IMR-90 (cell line): Measurements from ENCODE around the gene TIAM1. TPM values are rescaled to one million over a fixed set of nuclear protein-coding genes. Genes with fewer than 3 reads are reported as not detected.

ENCODE experiments used
- ATAC-seq: fragments of 200-7000 bp; cut with Tn5 transposase; 2 replicates; pipeline ENCODE4 v1.9.1; 2020; ENCODE audit warnings: low read depth, mild to moderate bottlenecking, moderate library complexity
- BruUV-seq: library from RNA; stranded (reverse); fragments of 400-500 nt; replicated peaks from 2 replicates; lab custom pipeline; 2021; lab: Mats Ljungman, UMichigan
- CTCF ChIA-PET: fragments of 300-600 bp; formaldehyde crosslinking; extraction: SDS; loops from one replicate; lab custom pipeline; 2021; ENCODE audit warnings: antibody characterized with exemption; lab: Yijun Ruan, JAX
- POLR2A ChIA-PET: fragments of 300-600 bp; sonication (Branson Sonifier 250); formaldehyde crosslinking; loops from one replicate; lab custom pipeline; 2022; ENCODE audit warnings: antibody characterized with exemption; ENCODE audit not compliant: unreplicated experiment; lab: Charles Lee
- DNase-seq: peaks from one replicate; pipeline ENCODE4 v3.0.0; 2013
- H2AFZ ChIP-seq: replicated peaks from 2 replicates; pipeline ENCODE3; 2013; ENCODE audit warnings: low read length, mild to moderate bottlenecking; ENCODE audit not compliant: poor library complexity
- H2AK5ac ChIP-seq: 2 replicates; pipeline ENCODE4 v1.6.1; 2013; ENCODE audit warnings: low read depth, low read length, inconsistent platforms
- H2AK9ac ChIP-seq: replicated peaks from 2 replicates; pipeline ENCODE3; 2013; ENCODE audit warnings: mild to moderate bottlenecking, low read depth, low read length, moderate library complexity; ENCODE audit not compliant: poor library complexity
- H2BK120ac ChIP-seq: 2 replicates; pipeline ENCODE4 v1.6.1; 2013; ENCODE audit warnings: low read depth, low read length, inconsistent platforms
- H2BK15ac ChIP-seq: 3 replicates; pipeline ENCODE4 v1.6.1; 2013; ENCODE audit warnings: low read depth, low read length, inconsistent platforms
- H2BK20ac ChIP-seq: 2 replicates; pipeline ENCODE4 v1.6.1; 2013; ENCODE audit warnings: low read depth, mild to moderate bottlenecking, inconsistent platforms, low read length, moderate library complexity
- H2BK5ac ChIP-seq: 2 replicates; pipeline ENCODE4 v1.6.1; 2013; ENCODE audit warnings: mild to moderate bottlenecking, low read depth, low read length, inconsistent platforms; ENCODE audit not compliant: poor library complexity, severe bottlenecking
- H3K14ac ChIP-seq: replicated peaks from 2 replicates; pipeline ENCODE4 v1.6.1; 2013; ENCODE audit warnings: low read depth, low read length, inconsistent platforms
- H3K18ac ChIP-seq: 2 replicates; pipeline ENCODE4 v1.6.1; 2013; ENCODE audit warnings: low read depth, low read length, control low read depth
- H3K23ac ChIP-seq: 2 replicates; pipeline ENCODE4 v1.6.1; 2013; ENCODE audit warnings: low read depth, low read length, inconsistent platforms
- H3K27ac ChIP-seq: 2 replicates; pipeline ENCODE4 v1.5.1; 2013; ENCODE audit warnings: mild to moderate bottlenecking, control low read depth, low read length; ENCODE audit not compliant: insufficient read depth
- H3K27me3 ChIP-seq: 2 replicates; pipeline ENCODE4 v1.6.1; 2013; ENCODE audit warnings: low read length; ENCODE audit not compliant: control insufficient read depth, insufficient read depth
- H3K36me3 ChIP-seq: 2 replicates; pipeline ENCODE4 v1.6.1; 2013; ENCODE audit warnings: low read length, mixed read lengths; ENCODE audit not compliant: control insufficient read depth, insufficient read depth
- H3K4ac ChIP-seq: 2 replicates; pipeline ENCODE4 v1.6.1; 2013; ENCODE audit warnings: low read depth, low read length, inconsistent platforms
- H3K4me1 ChIP-seq: 2 replicates; pipeline ENCODE4 v1.6.1; 2013; ENCODE audit warnings: low read length, mixed read lengths; ENCODE audit not compliant: control insufficient read depth, insufficient read depth
- H3K4me2 ChIP-seq: 2 replicates; pipeline ENCODE4 v1.6.1; 2013; ENCODE audit warnings: low read depth, mild to moderate bottlenecking, control low read depth, low read length, moderate library complexity
- H3K4me3 ChIP-seq: 2 replicates; pipeline ENCODE4 v1.5.1; 2013; ENCODE audit warnings: low read depth, mild to moderate bottlenecking, control low read depth, low read length, moderate library complexity; ENCODE audit not compliant: insufficient read depth
- H3K56ac ChIP-seq: 2 replicates; pipeline ENCODE4 v1.6.1; 2013; ENCODE audit warnings: low read length, inconsistent platforms; ENCODE audit not compliant: insufficient read depth; ENCODE audit errors: extremely low read depth
- H3K79me1 ChIP-seq, 2 experiments: 2 replicates each; pipeline ENCODE4 v1.6.1; 2013; ENCODE audit warnings: low read length in 2 of 2, inconsistent platforms in 1 of 2, low read depth in 1 of 2
- H3K9ac ChIP-seq: 2 replicates; pipeline ENCODE4 v1.6.1; 2013; ENCODE audit warnings: low read depth, low read length, control low read depth
- H3K9me1 ChIP-seq: 2 replicates; pipeline ENCODE4 v1.6.1; 2013; ENCODE audit warnings: low read length, inconsistent platforms; ENCODE audit not compliant: insufficient read depth
- H3K9me3 ChIP-seq: 2 replicates; pipeline ENCODE4 v1.6.1; 2013; ENCODE audit warnings: low read length; ENCODE audit not compliant: control insufficient read depth, insufficient read depth
- H4K20me1 ChIP-seq: 2 replicates; pipeline ENCODE4 v1.6.1; 2013; ENCODE audit warnings: low read length, inconsistent platforms; ENCODE audit not compliant: insufficient read depth
- H4K5ac ChIP-seq: 2 replicates; pipeline ENCODE4 v1.6.1; 2013; ENCODE audit warnings: mild to moderate bottlenecking, low read depth, low read length, control low read depth
- H4K8ac ChIP-seq, 2 experiments: 2 replicates each; pipeline ENCODE4 v1.6.1; 2013; ENCODE audit warnings: low read depth in 2 of 2, low read length in 2 of 2, control low read depth in 1 of 2, inconsistent platforms in 1 of 2
- H4K91ac ChIP-seq: 2 replicates; pipeline ENCODE4 v1.6.1; 2013; ENCODE audit warnings: low read depth, low read length, inconsistent platforms; ENCODE audit not compliant: insufficient read depth
- BHLHE40 ChIP-seq: fragments of 150-350 bp; IDR thresholded peaks from 2 replicates; pipeline ENCODE4 v1.6.1; 2016; ENCODE audit warnings: mild to moderate bottlenecking, low read depth, low read length
- CEBPB ChIP-seq: IDR thresholded peaks from 2 replicates; pipeline ENCODE4 v1.6.1; 2012; ENCODE audit warnings: low read depth, low read length, improper control_type of control experiment
- CHD1 ChIP-seq: IDR thresholded peaks from 2 replicates; pipeline ENCODE4 v1.6.1; 2012; ENCODE audit warnings: low read depth, low read length, improper control_type of control experiment
- CTCF ChIP-seq: conservative IDR thresholded peaks from 2 replicates; pipeline ENCODE4 v1.5.1; 2012; ENCODE audit warnings: mild to moderate bottlenecking, low read depth, low read length, improper control_type of control experiment
- ELK1 ChIP-seq: fragments of 150-350 bp; IDR thresholded peaks from 2 replicates; pipeline ENCODE4 v1.6.1; 2016; ENCODE audit warnings: low read depth, mild to moderate bottlenecking, low read length, moderate library complexity, borderline replicate concordance
- FOS ChIP-seq: fragments of 150-350 bp; IDR thresholded peaks from 2 replicates; pipeline ENCODE4 v1.6.1; 2016; ENCODE audit warnings: low read depth, low read length
- MAFK ChIP-seq: IDR thresholded peaks from 2 replicates; pipeline ENCODE4 v1.6.1; 2012; ENCODE audit warnings: low read depth, low read length, improper control_type of control experiment
- MAZ ChIP-seq: IDR thresholded peaks from 2 replicates; pipeline ENCODE4 v1.6.1; 2012; ENCODE audit warnings: low read depth, mild to moderate bottlenecking, low read length, improper control_type of control experiment, moderate library complexity, borderline replicate concordance
- NFE2L2 ChIP-seq: fragments of 150-350 bp; IDR thresholded peaks from 2 replicates; pipeline ENCODE4 v1.6.1; 2016; ENCODE audit warnings: low read depth, mild to moderate bottlenecking, low read length
- POLR2A ChIP-seq: IDR thresholded peaks from 2 replicates; pipeline ENCODE4 v1.6.1; 2012; ENCODE audit warnings: mild to moderate bottlenecking, low read depth, low read length
- RAD21 ChIP-seq: IDR thresholded peaks from 2 replicates; pipeline ENCODE4 v1.6.1; 2012; ENCODE audit warnings: low read length, improper control_type of control experiment
- RCOR1 ChIP-seq: IDR thresholded peaks from 2 replicates; pipeline ENCODE4 v1.6.1; 2012; ENCODE audit warnings: mild to moderate bottlenecking, low read length, improper control_type of control experiment; ENCODE audit not compliant: insufficient replicate concordance
- RFX5 ChIP-seq: IDR thresholded peaks from 2 replicates; pipeline ENCODE4 v1.8.0; 2012; ENCODE audit warnings: low read depth, mild to moderate bottlenecking, low read length, moderate library complexity
- SMC3 ChIP-seq: fragments of 150-350 bp; IDR thresholded peaks from 2 replicates; pipeline ENCODE4 v1.6.1; 2016; ENCODE audit warnings: low read depth, mild to moderate bottlenecking, antibody characterized with exemption, low read length, moderate library complexity
- USF2 ChIP-seq: fragments of 150-350 bp; IDR thresholded peaks from 2 replicates; pipeline ENCODE4 v1.6.1; 2017; ENCODE audit warnings: mild to moderate bottlenecking, antibody characterized with exemption, low read length, low read depth
- WGBS, 2 experiments: methylation state at CpG; one replicate each; pipeline versions ENCODE4 v1.1.5 to v1.1.7; 2013; ENCODE audit warnings: missing lambda C conversion rate in 2 of 2; ENCODE audit not compliant: insufficient read length in 1 of 2; ENCODE audit errors: extremely low coverage in 2 of 2; 5-methylcytosine and 5-hydroxymethylcytosine counted together
- dilution Hi-C: fragments of 300-500 bp; cut with HindIII; formaldehyde crosslinking; loops from one replicate; pipeline ENCODE4 v1.14.3; 2018; ENCODE audit warnings: low sequenced_read_pairs; ENCODE audit not compliant: unreplicated experiment
- in situ Hi-C: fragments of 300-500 bp; cut with MboI; formaldehyde crosslinking; loops from 3 replicates; pipeline ENCODE4 v1.14.3; 2019; ENCODE audit warnings: low sequenced_read_pairs, inconsistent platforms, mixed read lengths
- intact Hi-C: fragments of 100-400 bp; cut with micrococcal nuclease; formaldehyde crosslinking; loops from 2 replicates; pipeline ENCODE4 v1.10.0; 2022
- polyA plus RNA-seq, 3 experiments: library from polyadenylated mRNA; depleted of rRNA; stranded (reverse); fragments of >200 nt; gene quantifications; 2 replicates each; pipeline ENCODE4 v1.2.3, GENCODE V29; 2012; ENCODE audit warnings: low replicate concordance in 1 of 3
- total RNA-seq: library from RNA; depleted of rRNA; stranded (reverse); fragments of >200 nt; gene quantifications from 2 replicates; pipeline ENCODE4 v1.2.3, GENCODE V29; 2012

Gene TIAM1
- total and polyA plus RNA-seq, 2 of the 4 experiments (the other 2 are of a cell fraction), result 2.9 to 9.3 TPM

GRCh38 chr21:31266241-31266640 lies 77.8 kb downstream of the TIAM1 start:
- Histone ChIP-seq H3K27ac (no peak overlapping the region), H3K79me1 (no peaks in the 10 kb centered on the region), H3K4me3 (no peak overlapping the region), H4K8ac (no peak overlapping the region), H3K23ac (no peak overlapping the region), H3K9me1 (no peaks in the 10 kb centered on the region), H2BK120ac (no peak overlapping the region), H3K9ac (no peak overlapping the region), H3K27me3 (no peaks in the 10 kb centered on the region), H2AFZ (no peak overlapping the region), H3K4me1 (no peaks in the 10 kb centered on the region), H2AK5ac (no peak overlapping the region), H2BK5ac (no peak overlapping the region), H4K5ac (no peak overlapping the region), H3K14ac (no peak overlapping the region), H2BK15ac (no peak overlapping the region), H3K4ac (no peak overlapping the region), H3K4me2 (no peak overlapping the region), H3K36me3 (no peaks in the 10 kb centered on the region), H2BK20ac (no peak overlapping the region), H3K56ac (no peak overlapping the region), H2AK9ac (no peak overlapping the region), H4K91ac (no peak overlapping the region), H4K20me1 (no peaks in the 10 kb centered on the region), H3K9me3 (no peaks in the 10 kb centered on the region), H3K18ac (no peak overlapping the region)
- dilution Hi-C loops (no loop called here), in situ Hi-C loops (no loop called here), intact Hi-C loops (no loop called here)
- CTCF ChIA-PET, result interaction anchor here (0.6 kb wide), 1 partner anchor 775 kb away, joined by 3 read pairs; no protein-coding TSS in a partner anchor
- TF ChIP-seq MAFK (no peak), CTCF (no peak), RAD21 (no peak), CEBPB (no peak), POLR2A (no peak), BHLHE40 (no peak), RCOR1 (no peak), NFE2L2 (no peak), ELK1 (no peak), RFX5 (no peak), USF2 (no peak), CHD1 (no peak), SMC3 (no peak), FOS (no peak), MAZ (no peak)
- POLR2A ChIA-PET, result no interaction called here
- no TSS peak for BruUV-seq
- ATAC-seq (no peak), DNase-seq (no peak)
- 84% methylated on average over 6 of the region's 18 CpGs; no CpG with 5 or more reads in 1 of the 2 experiments for WGBS, 2 experiments
